Activated CD8-positive, alpha-beta memory T cell treated with anti-CD3 and anti-CD28 coated beads, Interleukin-2, amount 50 U/mL, for 24 hours (primary cell): Measurements from ENCODE around the gene INKA2.

Experiments used
- DNase-seq: peaks from one replicate; pipeline ENCODE4 v3.0.0-alpha.2; 2020; ENCODE audit errors: extremely low read depth

INKA2 gene

GRCh38 chr1:111739194-111739924, at the start of gene INKA2:
INKA2 (minus strand) TSS chr1:111739395; CDS start chr1:111739242, 153 bp downstream.
- peak; percentile 50 for DNase-seq

GRCh38 chr1:111786669-111787207, 47.5 kb upstream of the INKA2 start:
- no peak for DNase-seq

DNA sequence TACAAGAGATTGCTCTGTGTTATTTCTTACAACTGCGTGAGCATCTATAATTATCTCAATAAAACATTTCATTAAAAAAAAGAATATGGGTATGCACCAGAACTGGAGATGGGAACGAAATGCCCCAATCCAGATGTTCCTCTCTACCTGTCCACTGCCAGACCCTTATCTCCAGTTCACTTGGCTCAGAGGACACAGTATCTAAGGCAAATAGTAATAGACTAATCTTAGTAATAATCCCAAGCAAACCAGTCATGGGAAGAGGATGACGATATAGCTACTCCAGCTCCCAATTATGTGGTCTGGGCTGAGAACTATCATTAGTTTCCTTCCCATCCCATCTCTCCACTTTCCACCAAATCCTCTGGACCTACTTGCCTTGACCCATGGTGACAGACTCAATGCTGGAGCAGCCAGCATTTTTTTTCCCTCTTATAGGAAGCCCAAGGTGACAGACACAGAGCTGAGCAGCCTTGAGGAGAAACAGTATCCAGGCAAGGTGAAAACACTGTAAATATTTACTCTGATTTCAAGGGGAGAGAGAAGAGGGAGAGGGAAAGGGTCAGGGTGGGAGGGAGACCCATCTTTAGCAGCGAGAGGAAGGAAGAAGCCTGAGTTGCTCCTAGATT, 45.2 kb upstream of the INKA2 start:
- no peak for DNase-seq

GRCh38 chr1:111779546-111779945, 40.4 kb upstream of the INKA2 start:
- DNase-seq: no peak

DNA sequence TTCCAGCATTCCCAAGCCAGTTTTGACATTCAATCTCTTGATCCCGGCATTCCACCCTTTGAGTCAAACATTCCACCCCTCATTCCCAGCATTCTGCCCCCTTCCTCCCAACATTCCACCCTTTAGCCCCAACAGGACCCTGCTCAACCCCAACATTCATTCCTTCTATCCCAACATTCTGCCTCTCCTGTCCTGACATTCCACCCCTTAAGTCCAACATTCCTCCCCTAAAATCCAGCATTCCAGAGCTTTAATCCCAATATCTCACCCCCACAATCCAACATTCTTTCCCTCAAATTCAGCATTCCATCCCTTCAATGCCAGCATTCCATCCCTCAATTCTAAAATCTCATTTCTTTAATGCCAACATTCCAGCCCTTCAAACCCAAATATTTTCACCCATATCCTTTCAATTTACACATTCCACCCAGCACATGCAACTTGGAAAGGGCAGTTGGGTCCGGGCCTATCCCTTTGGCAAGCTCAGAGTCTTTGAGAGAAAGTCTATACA, 39.4 kb upstream of the INKA2 start:
- no peak for DNase-seq

DNA sequence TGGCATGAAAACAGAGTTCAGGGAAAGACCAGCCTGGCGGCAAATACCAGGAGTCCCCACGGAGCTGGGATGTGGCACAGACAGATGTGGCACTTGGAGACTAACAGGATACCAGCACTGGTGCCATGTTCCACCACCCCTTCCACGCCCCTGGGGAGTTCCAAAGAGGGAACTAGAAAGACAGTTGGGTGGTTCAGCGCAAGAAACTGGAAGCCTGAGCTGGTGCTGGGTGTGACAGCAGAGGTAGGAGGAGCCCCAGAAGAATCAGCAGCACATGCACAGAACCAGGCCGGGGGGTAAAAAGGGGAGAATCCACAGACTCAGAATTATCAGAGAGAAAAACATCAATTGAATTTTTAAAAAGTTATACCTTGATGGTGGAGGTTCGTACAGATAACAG, 38.9 kb upstream of the INKA2 start:
- DNase-seq: no peak

GRCh38 chr1:111777301-111777700, 38.1 kb upstream of the INKA2 start:
- no peak for DNase-seq

DNA sequence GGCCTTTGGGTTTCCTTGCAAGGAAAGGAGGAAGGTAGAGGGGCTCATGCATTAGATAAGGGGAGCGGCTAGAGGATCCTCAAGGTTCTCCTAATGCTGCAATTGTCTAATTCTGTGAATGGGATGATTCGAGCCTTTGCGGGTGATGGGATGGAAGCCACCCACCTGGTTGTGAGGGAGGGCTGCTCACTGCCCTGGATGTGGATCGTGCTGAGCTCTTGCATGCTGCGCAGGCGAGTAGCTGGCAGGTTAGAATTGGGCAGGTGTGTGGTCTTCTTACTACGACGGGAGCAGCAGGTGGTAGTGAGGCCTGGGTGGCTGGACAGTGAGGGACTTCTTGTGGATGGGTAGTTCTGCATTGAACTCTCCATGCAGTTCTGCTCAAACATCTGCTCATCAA, 37.7 kb upstream of the INKA2 start:
- no peak for DNase-seq

- DNase-seq: no peak
These were observed 37.2 kb upstream of the INKA2 start for GRCh38 chr1:111776391-111776790.

DNA sequence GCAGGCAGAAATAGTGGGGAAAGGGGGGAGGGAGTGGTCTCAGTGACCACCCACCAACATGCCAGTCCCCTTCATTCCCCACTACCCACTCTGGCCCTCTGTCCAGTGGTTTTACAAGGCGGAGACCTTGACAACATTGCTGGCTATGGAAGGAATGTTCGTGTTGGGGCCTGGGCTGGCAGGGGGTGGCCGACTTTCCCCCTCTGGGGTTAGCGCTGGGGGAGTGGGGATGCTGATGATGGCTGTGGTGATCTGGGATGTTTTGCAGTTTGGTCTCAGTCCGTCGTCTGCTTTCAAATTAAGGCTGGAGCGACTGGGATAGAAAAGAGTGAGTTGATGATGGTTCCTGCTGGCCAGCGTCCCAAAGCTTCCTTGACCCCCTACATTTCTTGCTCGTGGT, 36.8 kb upstream of the INKA2 start:
- DNase-seq: no peak

DNA sequence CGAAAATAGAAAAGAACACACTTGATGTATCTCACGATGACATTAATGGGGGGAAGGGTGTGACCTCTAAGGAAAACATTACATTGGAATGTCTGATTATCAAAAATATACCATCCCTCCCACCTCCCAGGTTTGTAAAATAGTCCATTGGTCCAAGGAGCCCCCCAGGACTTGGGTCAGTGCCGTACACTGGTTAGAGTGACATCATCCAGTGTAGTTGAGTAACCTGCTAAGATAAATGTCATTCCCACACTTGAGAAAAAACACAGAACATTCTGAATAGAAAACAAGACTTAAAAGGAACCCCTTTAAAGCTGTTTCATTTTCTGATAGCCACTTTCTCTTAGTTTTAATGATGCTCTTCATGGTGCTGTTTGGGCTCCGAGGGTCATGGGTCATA, 31.7 kb upstream of the INKA2 start:
- no peak for DNase-seq

- DNase-seq: no peak
These were observed 30.4 kb upstream of the INKA2 start for GRCh38 chr1:111769517-111770146.

DNA sequence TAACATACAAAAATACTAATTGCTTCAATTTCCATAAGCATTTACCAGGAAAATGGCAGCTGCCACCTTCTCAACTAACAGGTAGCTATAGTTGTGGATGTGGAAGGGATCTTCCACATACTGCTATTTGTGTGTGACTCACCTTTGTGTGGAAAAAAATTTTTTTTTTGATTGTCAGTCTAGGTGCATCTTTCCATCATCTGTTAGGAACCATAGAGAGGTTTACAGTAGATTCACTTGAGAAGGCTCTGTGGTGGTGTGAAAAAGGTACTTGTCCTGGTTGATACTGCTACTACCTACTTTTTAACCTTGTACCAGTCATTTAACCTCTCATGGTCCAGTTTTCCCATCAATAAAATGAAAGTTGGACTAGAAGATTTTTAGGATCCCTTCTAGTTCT, 29.4 kb upstream of the INKA2 start:
- no peak for DNase-seq

GRCh38 chr1:111768023-111768422, 28.8 kb upstream of the INKA2 start:
- DNase-seq: no peak

GRCh38 chr1:111762332-111762731, 23.1 kb upstream of the INKA2 start:
- DNase-seq: no peak

DNA sequence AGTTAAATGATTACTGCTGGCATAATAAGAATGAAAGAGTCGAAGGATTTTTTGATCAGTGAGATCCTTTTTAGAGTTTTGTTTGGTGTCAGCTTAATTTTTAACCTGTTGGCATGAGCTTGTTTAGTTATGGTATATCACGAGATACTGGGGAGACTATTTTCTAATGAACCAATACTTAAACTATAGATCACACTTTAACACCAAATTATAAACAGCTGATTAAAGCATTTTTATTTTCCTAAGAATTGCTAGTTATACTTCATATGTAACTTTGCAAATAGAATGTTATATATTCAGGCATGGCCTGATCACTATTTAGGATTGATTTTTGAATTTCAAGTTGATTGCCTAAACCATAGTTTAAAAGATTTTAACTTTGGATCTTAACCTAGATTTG, 22.5 kb upstream of the INKA2 start:
- DNase-seq: no peak

DNA sequence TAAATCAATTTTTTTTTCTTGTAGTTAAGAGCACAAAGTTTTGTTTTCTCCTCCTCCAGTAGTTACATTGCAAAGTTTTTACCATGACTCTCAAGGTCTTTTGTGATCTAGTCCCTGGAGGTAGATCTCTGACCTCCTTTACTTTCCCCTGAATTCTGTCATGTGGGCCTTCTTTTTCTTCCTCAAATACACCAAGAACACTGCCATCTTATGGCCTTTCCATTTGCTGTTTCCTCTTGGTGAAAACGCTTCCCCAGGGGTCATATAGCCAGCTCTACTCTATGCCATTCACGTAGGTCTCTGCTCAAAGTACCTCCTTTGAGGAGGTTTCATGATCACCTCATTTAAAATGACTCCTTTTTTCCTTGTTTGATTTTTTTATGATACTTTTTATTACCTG, 19.2 kb upstream of the INKA2 start:
- no peak for DNase-seq

DNA sequence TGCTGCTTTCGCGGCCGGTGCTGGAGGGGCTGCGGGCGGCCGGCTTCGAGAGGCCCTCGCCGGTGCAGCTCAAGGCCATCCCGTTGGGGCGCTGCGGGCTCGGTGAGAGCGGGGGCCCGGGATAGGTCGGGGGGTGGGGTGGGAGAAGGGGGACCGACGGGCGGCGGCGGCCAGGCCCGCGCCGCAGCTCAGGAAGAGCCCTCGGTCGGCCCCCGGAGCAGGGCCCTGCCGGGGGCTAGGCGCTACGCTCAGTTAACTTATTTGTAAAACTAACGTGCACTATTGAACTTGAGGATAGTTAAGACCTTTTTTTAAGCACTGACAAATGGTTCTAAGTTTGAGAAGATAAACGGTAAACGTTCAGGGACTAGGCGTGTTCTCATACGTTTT, 16.9 kb upstream of the INKA2 start:
- DNase-seq: no peak

GRCh38 chr1:111755331-111756123, 16.3 kb upstream of the INKA2 start, which contains the start of gene DDX20:
DDX20 (plus strand) TSS chr1:111755901; CDS start chr1:111755925, 24 bp downstream.
- DNase-seq: peak; percentile 78

GRCh38 chr1:111754984-111755330, 15.8 kb upstream of the INKA2 start:
- no peak for DNase-seq

DNA sequence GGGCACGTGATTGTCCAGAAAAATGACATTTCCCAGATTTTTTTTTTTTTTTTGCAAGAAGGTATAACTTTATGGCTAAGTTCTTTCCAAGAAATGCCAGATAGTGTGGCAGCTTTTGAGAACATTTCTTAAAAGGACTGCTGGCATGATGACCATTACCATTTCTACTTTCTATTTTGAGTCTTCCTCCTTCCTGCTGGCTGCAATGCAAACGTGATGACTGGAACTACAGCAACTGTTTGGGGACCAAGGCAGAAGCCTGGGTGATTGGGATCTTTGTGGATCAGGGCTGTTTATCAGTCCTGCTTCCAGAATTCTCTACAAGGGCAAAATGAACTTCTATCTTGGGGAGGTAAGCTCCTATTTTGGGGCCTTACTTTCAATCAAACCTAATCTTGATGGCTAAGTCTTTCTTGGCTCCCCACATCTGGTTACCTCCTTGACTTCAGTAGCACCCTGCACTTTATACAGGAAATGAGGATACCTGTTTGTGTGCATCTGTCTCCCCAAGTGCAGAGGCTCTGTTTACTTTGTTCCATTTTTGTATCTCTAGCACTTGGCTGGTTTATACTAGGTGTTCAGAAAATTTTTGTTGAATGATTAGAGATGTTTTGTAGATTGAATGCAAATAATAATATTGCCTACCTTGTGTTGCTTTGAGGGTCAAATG, 12.8 kb upstream of the INKA2 start:
- DNase-seq: no peak
